SK-N-SH (cell line): ENCODE measurements around the gene FTL. TPM values are rescaled to one million over a fixed set of nuclear protein-coding genes. Genes with fewer than 3 reads are reported as not detected.
A peak's percentile ranks its signal among the peaks of the same experiment; 100 is the strongest.

Experiments
- CTCF ChIA-PET: fragments of 300-600, 350-600 bp; formaldehyde crosslinking; extraction: SDS; loops from one replicate; lab custom pipeline; 2021; lab: Yijun Ruan, JAX
- POLR2A ChIA-PET: fragments of 350-600 bp; sonication (Branson Sonifier 250); formaldehyde crosslinking; extraction: SDS; loops from one replicate; lab custom pipeline; 2020; ENCODE audit warnings: antibody characterized with exemption, inconsistent platforms; lab: Yijun Ruan, JAX
- DNase-seq: peaks from one replicate; pipeline ENCODE4 v3.0.0; 2012
- H2AFZ ChIP-seq: fragments of 200-600 bp; sonication (generic); 2 replicates; pipeline ENCODE4 v1.8.1; 2016; ENCODE audit warnings: antibody characterized with exemption, mild to moderate bottlenecking, low read depth
- H3F3A ChIP-seq: fragments of 200-600 bp; sonication (generic); replicated peaks from 2 replicates; pipeline ENCODE3; 2016; ENCODE audit warnings: antibody characterized with exemption, mild to moderate bottlenecking; ENCODE audit not compliant: insufficient read depth
- H3K27ac ChIP-seq, 2 experiments: fragments of 200-500 bp in 1 of 2; fragments of 200-600 bp in 1 of 2; sonication (Bioruptor generic) in 1 of 2; sonication (generic), shearing (Covaris generic) in 1 of 2; 2 replicates each; pipeline versions ENCODE4 v1.5.1 to v1.6.1; 2014 to 2016; ENCODE audit warnings: low read depth in 2 of 2, inconsistent platforms in 1 of 2, low read length in 1 of 2, mild to moderate bottlenecking in 1 of 2, mixed read lengths in 1 of 2
- H3K27me3 ChIP-seq: fragments of 200-600 bp; sonication (generic), shearing (Covaris generic); 2 replicates; pipeline ENCODE4 v1.6.1; 2016; ENCODE audit warnings: mixed run types; ENCODE audit not compliant: insufficient read depth
- H3K36me3 ChIP-seq, 2 experiments: fragments of 200-500 bp in 1 of 2; fragments of 200-600 bp in 1 of 2; sonication (Bioruptor generic) in 1 of 2; sonication (generic) in 1 of 2; replicated peaks in 1 of 2; 2 replicates each; pipeline versions ENCODE3 to v1.5.1; 2014 to 2016; ENCODE audit warnings: low read length in 1 of 2, mild to moderate bottlenecking in 1 of 2; ENCODE audit not compliant: insufficient read depth in 2 of 2, control insufficient read depth in 1 of 2
- H3K4me1 ChIP-seq, 2 experiments: fragments of 200-500 bp in 1 of 2; fragments of 200-600 bp in 1 of 2; sonication (Bioruptor generic) in 1 of 2; sonication (generic), shearing (Covaris generic) in 1 of 2; 2 replicates each; pipeline versions ENCODE4 v1.5.1 to v1.6.1; 2014 to 2016; ENCODE audit warnings: low read depth in 1 of 2, low read length in 1 of 2, mixed run types in 1 of 2; ENCODE audit not compliant: insufficient read depth in 2 of 2, control insufficient read depth in 1 of 2
- H3K4me2 ChIP-seq: fragments of 200-600 bp; sonication (generic), shearing (Covaris generic); 2 replicates; pipeline ENCODE4 v1.6.1; 2017; ENCODE audit warnings: mixed run types
- H3K4me3 ChIP-seq, 2 experiments: fragments of 200-500 bp in 1 of 2; fragments of 200-600 bp in 1 of 2; sonication (Bioruptor generic) in 1 of 2; sonication (generic), shearing (Covaris generic) in 1 of 2; 2 replicates each; pipeline versions ENCODE4 v1.5.1 to v1.8.1; 2014 to 2016; ENCODE audit warnings: low read depth in 2 of 2, inconsistent platforms in 1 of 2, low read length in 1 of 2, mild to moderate bottlenecking in 1 of 2, mixed read lengths in 1 of 2, moderate library complexity in 1 of 2
- H3K79me2 ChIP-seq: fragments of 200-600 bp; sonication (generic); 2 replicates; pipeline ENCODE4 v1.8.1; 2017; ENCODE audit warnings: mild to moderate bottlenecking; ENCODE audit not compliant: insufficient read depth
- H3K9ac ChIP-seq: fragments of 200-600 bp; sonication (generic); 2 replicates; pipeline ENCODE4 v1.6.1; 2017; ENCODE audit warnings: mixed run types
- H3K9me2 ChIP-seq: fragments of 200-600 bp; sonication (generic); 2 replicates; pipeline ENCODE4 v1.6.1; 2017; ENCODE audit warnings: mixed run types
- H3K9me3 ChIP-seq: fragments of 200-600 bp; sonication (generic); 2 replicates; pipeline ENCODE4 v1.6.1; 2017; ENCODE audit warnings: mixed run types, mild to moderate bottlenecking, moderate library complexity
- H4K20me1 ChIP-seq: fragments of 200-600 bp; sonication (generic); 2 replicates; pipeline ENCODE4 v1.6.1; 2017; ENCODE audit warnings: mild to moderate bottlenecking, mixed run types; ENCODE audit not compliant: insufficient read depth
- CHD2 ChIP-seq: fragments of 150-350 bp; IDR thresholded peaks from 2 replicates; pipeline ENCODE4 v1.6.1; 2018; ENCODE audit warnings: low read length; ENCODE audit not compliant: partially characterized antibody
- EP300 ChIP-seq, 2 experiments: IDR thresholded peaks; 2 replicates each; pipeline versions ENCODE4 v1.4.0 to v1.6.1; 2012; ENCODE audit warnings: borderline replicate concordance in 1 of 2, low read depth in 1 of 2, low read length in 1 of 2
- EZH2phosphoT487 ChIP-seq: fragments of 200-600 bp; sonication (generic); IDR thresholded peaks from 2 replicates; pipeline ENCODE4 v1.6.1; 2017; ENCODE audit warnings: low read depth, mixed run types, mild to moderate bottlenecking, antibody characterized with exemption, moderate library complexity, borderline replicate concordance
- GATA2 ChIP-seq: sonication (generic); formaldehyde crosslinking; IDR thresholded peaks from 2 replicates; pipeline ENCODE4 v1.5.0; 2020; ENCODE audit warnings: mild to moderate bottlenecking, missing genetic modification reagents
- MEF2A ChIP-seq: IDR thresholded peaks from 2 replicates; pipeline ENCODE4 v1.4.0; 2012; ENCODE audit warnings: low read depth, borderline replicate concordance
- POLR2AphosphoS5 ChIP-seq: IDR thresholded peaks from 2 replicates; pipeline ENCODE4 v1.6.1; 2012; ENCODE audit warnings: low read depth, low read length
- RAD21 ChIP-seq: IDR thresholded peaks from 2 replicates; pipeline ENCODE4 v1.6.1; 2012; ENCODE audit warnings: mild to moderate bottlenecking, low read length
- RCOR1 ChIP-seq: fragments of 150-350 bp; IDR thresholded peaks from 2 replicates; pipeline ENCODE4 v1.6.1; 2017; ENCODE audit warnings: antibody characterized with exemption, low read length
- SIN3A ChIP-seq: IDR thresholded peaks from 2 replicates; pipeline ENCODE4 v1.6.1; 2012; ENCODE audit warnings: low read depth, mild to moderate bottlenecking, low read length, moderate library complexity, borderline replicate concordance
- TCF12 ChIP-seq: IDR thresholded peaks from 2 replicates; pipeline ENCODE4 v1.4.0; 2012
- WGBS: methylation state at CpG from one replicate; pipeline ENCODE4 v1.1.6; 2017; ENCODE audit warnings: low lambda C conversion rate; 5-methylcytosine and 5-hydroxymethylcytosine counted together
- polyA plus RNA-seq, 3 experiments: library from polyadenylated mRNA; depleted of rRNA; stranded (reverse); fragments of >200 nt; gene quantifications; 2 replicates each; pipeline ENCODE4 v1.2.3, GENCODE V29; 2012
- TF ChIP-seq, protein P1 (sequence below): IDR thresholded peaks from 2 replicates; pipeline ENCODE4 v1.4.0; 2012; ENCODE audit warnings: low read depth, borderline replicate concordance

Gene FTL
- polyA plus RNA-seq, 1 of the 3 experiments (the other 2 are of a cell fraction), result 875 TPM

DNA sequence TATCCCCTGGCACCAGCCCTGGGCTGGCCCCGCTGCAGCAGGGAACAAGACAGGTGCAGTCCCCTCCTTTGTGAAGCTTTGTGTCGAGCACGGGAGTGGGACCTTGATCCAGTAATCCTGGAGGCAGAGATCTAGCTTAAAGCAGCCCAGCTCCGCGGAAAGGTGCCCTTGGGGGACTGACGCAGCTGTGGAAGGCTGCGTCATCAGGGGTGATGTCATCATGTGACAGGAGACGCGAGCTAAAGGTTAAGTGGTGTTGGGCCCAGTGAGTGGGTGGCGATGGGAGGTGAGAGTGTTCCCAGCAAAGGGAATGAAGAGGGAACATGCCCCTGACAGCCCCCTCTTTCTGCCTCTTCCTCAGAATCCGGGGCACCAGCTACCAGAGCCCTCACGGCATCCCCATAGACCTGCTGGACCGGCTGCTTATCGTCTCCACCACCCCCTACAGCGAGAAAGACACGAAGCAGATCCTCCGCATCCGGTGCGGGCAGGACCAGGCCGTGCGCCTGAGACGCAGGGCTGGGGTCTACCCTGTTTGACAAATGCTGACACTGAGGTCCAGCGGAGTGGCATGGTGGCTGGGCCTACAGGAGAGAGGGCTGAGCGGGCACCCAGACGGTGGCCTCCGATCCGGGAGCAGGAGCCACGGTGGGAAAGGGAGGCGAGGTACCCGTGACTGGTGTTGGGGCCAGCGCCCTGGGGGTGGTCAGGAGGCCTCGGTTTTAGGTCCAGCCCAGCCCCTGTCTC is 49.2 kb downstream of the FTL start:
- no peaks in the 10 kb centered on the region for H3K9me3 ChIP-seq
- 92% methylated on average over 16 of the region's 32 CpGs for WGBS
- H2AFZ ChIP-seq, result no peak overlapping the region
- H3F3A ChIP-seq, result peaks cover 10% of the 10 kb centered on the region
- no peaks in the 10 kb centered on the region for H3K9me2 ChIP-seq
- TF ChIP-seq MEF2A (no peak), TCF12 (no peak), GATA2 (CRISPR knock-in tag) (no peak), EP300 (IDR thresholded peaks at IDR 0.05; ENCODE audit: borderline replicate concordance in 1 of 2, low read depth in 1 of 2, low read length in 1 of 2) (no peak), SIN3A (no peak), CHD2 (no peak), POLR2AphosphoS5 (0 out of 2 replicates have a peak, but pooled peaks have one; percentile 5)
- TF ChIP-seq, protein P1, sequence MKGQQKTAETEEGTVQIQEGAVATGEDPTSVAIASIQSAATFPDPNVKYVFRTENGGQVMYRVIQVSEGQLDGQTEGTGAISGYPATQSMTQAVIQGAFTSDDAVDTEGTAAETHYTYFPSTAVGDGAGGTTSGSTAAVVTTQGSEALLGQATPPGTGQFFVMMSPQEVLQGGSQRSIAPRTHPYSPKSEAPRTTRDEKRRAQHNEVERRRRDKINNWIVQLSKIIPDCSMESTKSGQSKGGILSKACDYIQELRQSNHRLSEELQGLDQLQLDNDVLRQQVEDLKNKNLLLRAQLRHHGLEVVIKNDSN, result no peak
- peaks cover 0 to 46% of the 10 kb centered on the region in 2 experiments for H3K36me3 ChIP-seq
- no peak overlapping the region for H3K4me3 ChIP-seq
- H3K27ac ChIP-seq, result no peak overlapping the region
- ChIA-PET POLR2A (no interaction called here), CTCF (interaction anchor here (1.1 to 8.6 kb wide), 2 partner anchors 15 to 21 kb away, joined by 5 to 68 read pairs; partner anchors contain the start of gene RUVBL2)
- peaks cover 0 to 22% of the 10 kb centered on the region in 2 experiments; a peak in 1 of 4 replicates for H3K4me1 ChIP-seq
- H3K4me2 ChIP-seq, result no peak overlapping the region
- DNase-seq, result no peak
- no peaks in the 10 kb centered on the region for H3K79me2 ChIP-seq
- no peaks in the 10 kb centered on the region for H3K27me3 ChIP-seq
- H3K9ac ChIP-seq, result no peak overlapping the region
- H4K20me1 ChIP-seq, result no peaks in the 10 kb centered on the region

DNA sequence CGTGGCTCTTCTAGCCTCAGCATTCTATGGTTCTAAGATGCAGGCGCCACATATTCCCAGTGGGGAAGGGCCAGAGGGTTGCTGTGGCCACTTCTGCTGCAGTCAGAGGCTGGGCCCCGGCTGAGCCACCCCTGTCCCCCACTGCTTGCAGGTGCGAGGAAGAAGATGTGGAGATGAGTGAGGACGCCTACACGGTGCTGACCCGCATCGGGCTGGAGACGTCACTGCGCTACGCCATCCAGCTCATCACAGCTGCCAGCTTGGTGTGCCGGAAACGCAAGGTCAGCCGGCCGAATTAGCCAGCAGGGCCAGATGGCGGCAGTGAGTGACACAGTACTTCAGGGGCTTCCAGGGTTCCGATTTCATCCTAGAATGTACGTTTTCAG is 49.8 kb downstream of the FTL start:
- POLR2A ChIA-PET, result no interaction called here
- H3K9ac ChIP-seq, result no peak overlapping the region
- H3K27ac ChIP-seq, result no peak overlapping the region
- H4K20me1 ChIP-seq, result no peaks in the 10 kb centered on the region
- peaks cover 0 to 24% of the 10 kb centered on the region in 2 experiments; a peak in 1 of 4 replicates for H3K4me1 ChIP-seq
- CTCF ChIA-PET, result interaction anchor here (1.1 to 1.4 kb wide), 2 partner anchors 15 to 21 kb away, joined by 3 to 5 read pairs; partner anchors contain the start of gene RUVBL2
- peaks cover 12% of the 10 kb centered on the region for H3F3A ChIP-seq
- H3K4me2 ChIP-seq, result no peak overlapping the region
- no peak for TF ChIP-seq RCOR1
- no peak for TF ChIP-seq RAD21
- TF ChIP-seq CHD2, result no peak
- no peak for TF ChIP-seq EZH2phosphoT487
- no peak overlapping the region for H2AFZ ChIP-seq
- no peak for DNase-seq
- H3K4me3 ChIP-seq, result no peak overlapping the region
- H3K27me3 ChIP-seq, result no peaks in the 10 kb centered on the region
- WGBS, result 95% methylated on average over 16 of the region's 18 CpGs
- H3K79me2 ChIP-seq, result no peaks in the 10 kb centered on the region
- H3K9me3 ChIP-seq, result no peaks in the 10 kb centered on the region
- H3K36me3 ChIP-seq, result peaks cover 0 to 41% of the 10 kb centered on the region in 2 experiments
- H3K9me2 ChIP-seq, result no peaks in the 10 kb centered on the region
